ENCODE results near the gene FAM110D.

FAM110D gene

GRCh38 chr1:26130695-26131094 is 28.2 kb upstream of the FAM110D start:
- DNase-seq = no peak

GRCh38 chr1:26132128-26132833 is 26.6 kb upstream of the FAM110D start:
- DNase-seq = no peak

DNA sequence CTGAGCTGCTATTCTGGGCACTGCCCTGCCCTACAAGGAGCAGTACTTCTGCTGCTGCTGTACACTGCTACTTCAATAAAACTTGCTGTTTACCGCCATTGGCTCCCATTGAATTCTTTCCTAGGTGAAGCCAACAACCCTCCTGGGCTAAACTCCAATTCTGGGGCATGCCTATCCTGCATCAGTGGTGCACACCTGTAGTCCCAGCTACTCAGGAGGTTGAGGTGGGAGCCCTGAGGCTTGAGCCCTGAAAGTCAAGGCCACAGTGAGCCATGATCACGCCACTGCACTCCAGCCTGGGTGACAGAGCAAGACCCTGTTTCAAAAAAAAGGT is 26.1 kb upstream of the FAM110D start:
- no peak for DNase-seq

DNA sequence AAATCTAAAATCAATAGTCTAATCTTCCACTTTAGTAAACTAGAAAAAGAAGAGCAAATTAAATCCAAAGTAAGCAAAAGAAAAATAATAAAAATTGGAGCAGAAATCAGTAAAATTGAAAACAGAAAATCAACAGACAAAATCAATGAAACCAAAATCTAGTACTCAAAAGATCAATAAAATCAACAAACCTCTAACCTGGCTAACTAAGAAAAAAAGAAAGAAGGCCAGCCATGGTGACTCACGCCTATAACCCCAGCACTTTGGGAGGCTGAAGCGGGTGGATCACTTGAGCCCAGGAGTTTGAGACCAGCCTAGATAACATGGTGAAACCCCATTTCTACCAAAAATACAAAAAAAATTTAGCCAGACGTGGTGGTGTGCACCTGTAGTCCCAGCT is 24.4 kb upstream of the FAM110D start:
- DNase-seq = no peak

GRCh38 chr1:26138974-26139558 is 19.8 kb upstream of the FAM110D start:
- no peak for DNase-seq

DNA sequence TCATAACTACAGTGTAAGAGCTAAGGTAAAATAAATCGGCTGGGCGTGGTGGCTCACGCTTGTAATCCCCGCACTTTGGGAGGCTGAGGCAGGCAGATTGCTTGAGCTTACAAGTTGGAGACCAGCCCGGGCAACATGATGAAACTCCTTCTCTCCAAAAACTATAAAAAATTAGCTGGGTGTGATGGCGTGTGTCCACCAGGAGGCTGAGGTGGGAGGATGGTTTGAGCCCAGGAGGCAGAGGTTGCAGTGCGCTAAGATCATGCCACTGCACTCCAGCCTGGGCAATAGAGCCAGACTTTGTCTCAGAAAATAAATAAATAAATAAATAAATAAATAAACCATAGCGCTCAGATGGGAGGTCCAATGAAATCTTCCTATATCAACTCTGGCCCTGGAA is 16.7 kb upstream of the FAM110D start:
- no peak for DNase-seq

DNA sequence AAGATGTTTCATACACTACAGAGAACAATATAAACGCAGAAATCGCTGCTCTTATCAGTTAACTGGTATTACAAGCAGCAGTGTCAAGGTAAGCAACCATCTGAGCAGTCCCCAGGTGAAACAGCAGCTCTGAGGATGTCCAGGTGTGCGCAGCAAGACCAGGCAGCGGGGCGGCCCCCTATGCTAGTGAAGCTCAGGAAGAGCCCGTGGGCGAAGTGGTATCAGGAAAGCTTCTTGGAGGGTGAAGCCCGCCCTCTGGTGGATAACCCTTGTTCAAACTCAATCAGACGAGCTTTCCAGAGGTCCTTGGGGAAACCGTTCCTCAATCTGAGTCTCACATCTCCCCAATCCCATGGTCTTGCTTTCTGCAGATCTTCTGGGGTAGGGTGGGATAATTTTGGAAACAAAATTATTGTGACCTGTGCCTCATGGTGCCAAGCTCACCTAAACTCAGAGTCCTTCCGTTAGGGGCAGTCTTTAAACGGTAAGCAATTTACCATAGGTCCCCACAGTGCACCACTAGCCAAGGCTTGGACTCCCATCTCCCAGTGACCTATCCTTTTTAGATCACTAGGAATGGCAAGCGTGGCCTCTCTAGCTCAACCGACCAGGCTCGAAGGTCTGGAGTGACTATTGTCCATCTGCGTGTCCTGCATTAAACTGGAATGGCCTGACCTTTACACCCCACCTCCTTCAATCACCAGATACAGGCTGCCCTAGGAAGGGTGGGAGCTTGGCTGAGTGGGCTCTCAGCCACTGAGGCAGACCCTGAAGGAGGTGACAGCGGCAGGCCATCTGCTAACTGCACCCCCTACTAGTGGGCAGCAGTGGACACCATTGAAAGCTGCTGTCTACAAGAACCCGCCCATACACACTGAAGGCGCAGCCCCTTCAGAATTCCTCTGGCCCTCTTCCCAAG is 13.6 kb upstream of the FAM110D start:
- peak; percentile 77 to 79 for DNase-seq

DNA sequence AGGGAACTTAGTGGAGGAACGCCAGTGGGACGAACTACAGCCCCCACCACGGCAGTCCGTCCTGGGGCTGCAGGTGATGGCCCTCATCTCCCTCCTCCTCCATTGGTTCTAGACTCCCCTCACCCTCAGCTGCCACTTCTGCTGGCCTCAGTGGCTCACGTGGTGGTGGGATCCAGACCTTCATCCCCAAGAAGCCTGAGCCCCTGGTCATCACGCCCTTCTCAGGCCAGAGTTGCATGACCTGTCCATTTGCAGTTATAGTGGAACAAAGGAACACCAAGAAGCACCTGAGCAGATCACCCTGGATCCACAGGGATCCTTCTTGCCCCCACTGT is 13.0 kb upstream of the FAM110D start:
- DNase-seq = no peak

GRCh38 chr1:26148887-26149286 is 10.0 kb upstream of the FAM110D start:
- no peak for DNase-seq

GRCh38 chr1:26153966-26154532 is 4.8 kb upstream of the FAM110D start:
- no peak for DNase-seq

- DNase-seq = no peak
Observed at GRCh38 chr1:26154750-26155149, 4.1 kb upstream of the FAM110D start.

GRCh38 chr1:26155370-26156284 is 3.3 kb upstream of the FAM110D start:
- DNase-seq = no peak

DNA sequence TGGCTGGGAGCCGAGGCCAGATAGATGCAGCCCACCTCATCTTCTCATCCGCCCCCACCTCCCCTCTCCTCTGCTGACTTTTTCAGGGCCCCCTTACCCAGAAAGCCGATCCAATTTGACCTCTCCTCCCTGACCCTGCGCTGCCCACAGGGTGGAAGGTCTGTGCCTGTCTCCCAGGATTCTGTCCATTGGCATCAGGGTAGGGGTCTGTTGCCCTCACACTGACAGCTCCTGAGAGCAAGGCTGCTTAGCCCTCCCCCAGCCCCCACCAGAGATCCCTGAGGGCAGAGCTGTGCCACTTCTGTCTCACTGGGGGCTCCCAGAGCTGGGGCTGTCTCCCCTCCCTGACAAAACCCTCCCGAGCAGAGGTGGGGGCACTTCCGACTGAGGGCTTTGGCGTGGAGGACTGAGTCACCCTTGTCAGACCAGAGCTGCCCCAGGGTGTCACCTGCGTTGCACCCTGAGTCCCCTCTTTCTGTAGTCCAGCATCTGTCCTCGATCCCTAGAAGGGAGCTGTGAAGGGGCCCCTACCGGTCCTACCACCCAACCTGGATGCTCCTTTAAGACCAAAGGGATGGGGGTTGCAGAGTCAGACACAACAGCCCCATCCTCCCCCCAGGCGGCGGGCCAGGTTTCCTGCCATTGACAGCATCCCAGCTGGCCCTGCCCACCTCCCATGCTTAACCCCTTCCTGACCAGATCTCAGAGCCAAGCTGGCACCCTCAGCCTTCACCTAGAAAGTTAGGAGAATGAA is 2.4 kb upstream of the FAM110D start:
- DNase-seq = no peak

GRCh38 chr1:26158271-26158907 is 490 bp upstream of the FAM110D start:
- DNase-seq = no peak

- DNase-seq = no peak
Observed at GRCh38 chr1:26159743-26160039, 812 bp downstream of the FAM110D start.

DNA sequence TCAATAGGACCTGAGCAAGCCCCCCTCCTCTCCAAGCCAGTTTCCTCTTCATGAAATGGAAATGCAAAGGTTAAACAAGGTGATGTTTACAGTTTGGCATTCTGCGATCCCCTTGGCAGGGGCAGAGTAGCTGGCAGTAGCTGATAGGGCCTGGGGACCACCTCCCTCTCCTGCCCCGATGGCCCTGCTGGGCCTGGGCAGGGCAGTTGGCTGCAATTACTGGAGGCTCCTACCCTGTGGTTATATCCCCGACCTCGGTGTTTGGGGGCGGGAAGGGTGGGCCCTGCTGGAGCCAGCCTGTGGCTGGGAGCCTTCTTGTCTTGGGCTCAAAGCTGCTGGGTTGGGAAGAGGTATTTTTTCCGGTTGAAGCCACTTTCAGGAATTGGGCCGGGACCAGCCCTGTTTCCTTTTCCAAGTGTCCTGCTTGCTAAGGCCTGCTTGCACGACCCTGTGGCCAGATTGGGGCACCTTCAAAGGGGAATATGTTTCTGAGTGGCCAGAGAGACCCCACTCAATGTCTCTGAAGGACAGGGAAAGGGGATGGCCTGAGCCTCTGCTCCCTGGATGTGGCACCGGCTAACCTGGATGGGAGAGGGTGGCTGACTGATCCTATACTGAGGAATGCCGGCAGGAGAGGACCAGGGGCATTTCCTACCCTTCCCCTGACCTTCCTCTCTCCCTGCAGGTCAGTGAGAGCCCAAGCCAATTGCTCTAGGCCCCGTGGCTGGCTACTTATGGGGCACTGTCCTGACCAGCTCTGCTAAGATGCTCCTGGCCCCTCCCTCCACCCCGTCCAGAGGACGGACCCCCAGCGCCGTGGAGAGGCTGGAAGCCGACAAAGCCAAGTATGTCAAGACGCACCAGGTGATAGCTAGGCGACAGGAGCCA is 1.9 kb downstream of the FAM110D start:
- DNase-seq = no peak

DNA sequence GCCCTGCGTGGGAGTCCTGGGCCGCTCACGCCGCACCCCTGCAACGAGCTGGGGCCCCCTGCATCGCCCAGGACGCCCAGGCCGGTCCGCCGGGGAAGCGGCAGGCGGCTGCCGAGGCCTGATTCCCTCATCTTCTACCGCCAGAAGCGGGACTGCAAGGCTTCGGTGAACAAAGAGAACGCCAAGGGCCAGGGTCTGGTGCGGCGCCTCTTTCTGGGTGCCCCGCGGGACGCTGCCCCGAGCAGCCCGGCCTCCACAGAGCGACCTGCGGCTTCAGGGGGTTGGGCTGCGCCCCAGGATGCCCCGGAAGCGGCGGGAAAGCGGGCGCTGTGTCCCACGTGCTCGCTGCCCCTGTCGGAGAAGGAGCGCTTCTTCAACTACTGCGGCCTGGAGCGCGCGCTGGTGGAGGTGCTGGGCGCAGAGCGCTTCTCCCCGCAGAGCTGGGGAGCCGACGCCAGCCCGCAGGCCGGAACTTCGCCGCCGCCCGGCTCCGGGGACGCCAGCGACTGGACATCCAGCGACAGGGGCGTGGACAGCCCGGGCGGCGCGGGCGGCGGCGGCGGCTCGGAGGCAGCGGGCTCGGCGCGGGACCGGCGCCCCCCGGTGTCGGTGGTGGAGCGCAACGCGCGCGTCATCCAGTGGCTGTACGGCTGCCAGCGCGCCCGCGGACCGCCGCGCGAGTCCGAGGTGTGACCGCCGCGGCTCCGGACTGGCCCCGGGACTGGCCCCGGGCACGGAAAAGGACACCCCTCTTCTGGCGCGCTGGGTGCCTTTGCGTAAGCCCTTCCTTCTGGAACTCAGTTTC is 2.7 kb downstream of the FAM110D start:
- DNase-seq = peak; percentile 28 to 31

GRCh38 chr1:26162220-26162709 is 3.4 kb downstream of the FAM110D start:
- no peak for DNase-seq

DNA sequence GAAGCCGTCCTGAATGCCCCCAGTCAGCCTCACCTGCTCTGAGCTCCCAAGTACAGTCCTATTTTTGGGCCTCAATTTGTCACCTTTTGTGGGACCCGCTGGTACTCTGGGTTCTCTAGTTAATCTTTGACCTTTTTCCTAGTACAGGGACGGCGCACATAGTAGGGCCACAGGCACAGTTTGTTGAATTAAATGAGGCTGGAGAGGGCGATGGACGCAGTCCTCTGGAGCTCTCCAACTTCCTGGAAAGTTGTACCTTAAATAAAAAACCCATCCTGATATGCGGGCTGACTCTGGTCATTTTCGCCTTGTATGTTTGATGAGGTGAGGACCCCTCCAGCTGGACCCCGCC is 4.8 kb downstream of the FAM110D start:
- no peak for DNase-seq
